Astrocyte (in vitro differentiated cells and primary cell): ENCODE measurements around the gene PCDH12. TPM values are rescaled to one million over a fixed set of nuclear protein-coding genes. Genes with fewer than 3 reads are reported as not detected.

ENCODE experiments used
- DNase-seq: peaks from one replicate; pipeline ENCODE4 v3.0.0-alpha.2; 2010; ENCODE audit warnings: low read depth
- FAIRE-seq: peaks from 2 replicates; lab custom pipeline; 2011; peaks lifted over from hg19 to GRCh38; lab: Jason Lieb, UNC
- H2AFZ ChIP-seq: 2 replicates; pipeline ENCODE4 v1.6.0; 2012; ENCODE audit warnings: low read depth, low read length, inconsistent platforms
- H3K27ac ChIP-seq: 2 replicates; pipeline ENCODE4 v1.5.1; 2011; ENCODE audit warnings: low read depth, low read length, inconsistent platforms
- H3K27me3 ChIP-seq: 2 replicates; pipeline ENCODE4 v1.6.0; 2011; ENCODE audit warnings: low read length, inconsistent platforms; ENCODE audit not compliant: insufficient read depth
- H3K36me3 ChIP-seq: 2 replicates; pipeline ENCODE4 v1.5.1; 2011; ENCODE audit warnings: low read length, inconsistent platforms; ENCODE audit not compliant: insufficient read depth
- H3K4me1 ChIP-seq: 2 replicates; pipeline ENCODE4 v1.5.1; 2011; ENCODE audit warnings: low read length, inconsistent platforms; ENCODE audit not compliant: insufficient read depth
- H3K4me2 ChIP-seq: 2 replicates; pipeline ENCODE4 v1.6.0; 2012; ENCODE audit warnings: low read length, inconsistent platforms
- H3K4me3 ChIP-seq: 2 replicates; pipeline ENCODE4 v1.5.1; 2011; ENCODE audit warnings: low read depth, mild to moderate bottlenecking, low read length, inconsistent platforms; ENCODE audit not compliant: insufficient read depth
- H3K79me2 ChIP-seq: 2 replicates; pipeline ENCODE4 v1.6.0; 2012; ENCODE audit warnings: mild to moderate bottlenecking, low read length, inconsistent platforms; ENCODE audit not compliant: insufficient read depth
- H3K9ac ChIP-seq: 2 replicates; pipeline ENCODE4 v1.6.0; 2012; ENCODE audit warnings: mild to moderate bottlenecking, low read length, inconsistent platforms
- H3K9me3 ChIP-seq: 2 replicates; pipeline ENCODE4 v1.5.1; 2012; ENCODE audit warnings: low read depth, mild to moderate bottlenecking, low read length, inconsistent platforms; ENCODE audit not compliant: insufficient read depth
- H4K20me1 ChIP-seq: 2 replicates; pipeline ENCODE4 v1.6.0; 2012; ENCODE audit warnings: low read length, inconsistent platforms; ENCODE audit not compliant: insufficient read depth
- H3K27ac Mint-ChIP-seq: one replicate; pipeline ENCODE4 v1.8.0; 2021; ENCODE audit warnings: mild to moderate bottlenecking, mixed read lengths; ENCODE audit not compliant: unreplicated experiment
- H3K27me3 Mint-ChIP-seq: one replicate; pipeline ENCODE4 v1.8.0; 2021; ENCODE audit warnings: low read depth, mixed read lengths; ENCODE audit not compliant: unreplicated experiment
- H3K36me3 Mint-ChIP-seq: one replicate; pipeline ENCODE4 v1.8.0; 2021; ENCODE audit warnings: low read depth, mixed read lengths; ENCODE audit not compliant: unreplicated experiment
- H3K4me1 Mint-ChIP-seq: one replicate; pipeline ENCODE4 v1.8.0; 2021; ENCODE audit warnings: low read depth, mixed read lengths; ENCODE audit not compliant: unreplicated experiment
- H3K4me3 Mint-ChIP-seq: one replicate; pipeline ENCODE4 v1.8.0; 2021; ENCODE audit warnings: mild to moderate bottlenecking, moderate library complexity, mixed read lengths; ENCODE audit not compliant: unreplicated experiment
- H3K9me3 Mint-ChIP-seq: one replicate; pipeline ENCODE4 v1.8.0; 2021; ENCODE audit warnings: mild to moderate bottlenecking, mixed read lengths; ENCODE audit not compliant: unreplicated experiment
- EZH2 ChIP-seq: IDR thresholded peaks from 2 replicates; pipeline ENCODE4 v1.6.1; 2012; ENCODE audit warnings: mild to moderate bottlenecking, low read length, inconsistent platforms; ENCODE audit not compliant: insufficient read depth
- total RNA-seq: library from RNA; stranded (reverse); gene quantifications from 2 replicates; pipeline ENCODE4 v1.2.1, GENCODE V29; 2021
- TF ChIP-seq, protein P1 (sequence below): IDR thresholded peaks from 2 replicates; pipeline ENCODE4 v1.5.1; 2011; ENCODE audit warnings: low read depth, mild to moderate bottlenecking, inconsistent platforms, low read length, moderate library complexity; ENCODE audit not compliant: insufficient read depth

PCDH12 gene
- total RNA-seq, 1 donor from 2014 or later: 0.02 TPM

GRCh38 chr5:141947316-141947715 lies 10.7 kb downstream of the PCDH12 start:
- Histone ChIP-seq H3K36me3 (no peaks in the 10 kb centered on the region), H3K4me2 (no peak overlapping the region), H2AFZ (no peak overlapping the region), H3K79me2 (no peaks in the 10 kb centered on the region), H4K20me1 (no peaks in the 10 kb centered on the region), H3K27me3 (peaks cover 8% of the 10 kb centered on the region), H3K27ac (no peak overlapping the region), H3K4me1 (no peaks in the 10 kb centered on the region), H3K9ac (no peak overlapping the region), H3K4me3 (no peak overlapping the region), H3K9me3 (no peaks in the 10 kb centered on the region)
- H3K4me3 Mint-ChIP-seq: no peak overlapping the region
- peaks cover 2% of the 10 kb centered on the region for H3K36me3 Mint-ChIP-seq
- DNase-seq: no peak
- H3K27me3 Mint-ChIP-seq: peaks cover 23% of the 10 kb centered on the region
- H3K27ac Mint-ChIP-seq: no peak overlapping the region
- no peaks in the 10 kb centered on the region for H3K9me3 Mint-ChIP-seq
- no peak for TF ChIP-seq EZH2
- TF ChIP-seq, protein P1, sequence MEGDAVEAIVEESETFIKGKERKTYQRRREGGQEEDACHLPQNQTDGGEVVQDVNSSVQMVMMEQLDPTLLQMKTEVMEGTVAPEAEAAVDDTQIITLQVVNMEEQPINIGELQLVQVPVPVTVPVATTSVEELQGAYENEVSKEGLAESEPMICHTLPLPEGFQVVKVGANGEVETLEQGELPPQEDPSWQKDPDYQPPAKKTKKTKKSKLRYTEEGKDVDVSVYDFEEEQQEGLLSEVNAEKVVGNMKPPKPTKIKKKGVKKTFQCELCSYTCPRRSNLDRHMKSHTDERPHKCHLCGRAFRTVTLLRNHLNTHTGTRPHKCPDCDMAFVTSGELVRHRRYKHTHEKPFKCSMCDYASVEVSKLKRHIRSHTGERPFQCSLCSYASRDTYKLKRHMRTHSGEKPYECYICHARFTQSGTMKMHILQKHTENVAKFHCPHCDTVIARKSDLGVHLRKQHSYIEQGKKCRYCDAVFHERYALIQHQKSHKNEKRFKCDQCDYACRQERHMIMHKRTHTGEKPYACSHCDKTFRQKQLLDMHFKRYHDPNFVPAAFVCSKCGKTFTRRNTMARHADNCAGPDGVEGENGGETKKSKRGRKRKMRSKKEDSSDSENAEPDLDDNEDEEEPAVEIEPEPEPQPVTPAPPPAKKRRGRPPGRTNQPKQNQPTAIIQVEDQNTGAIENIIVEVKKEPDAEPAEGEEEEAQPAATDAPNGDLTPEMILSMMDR: no peak
- no peak for FAIRE-seq
- peaks cover 7% of the 10 kb centered on the region for H3K4me1 Mint-ChIP-seq

- Histone ChIP-seq H3K9me3 (no peaks in the 10 kb centered on the region), H3K27ac (no peak overlapping the region), H3K4me1 (peaks cover 6% of the 10 kb centered on the region), H3K79me2 (no peaks in the 10 kb centered on the region), H4K20me1 (no peaks in the 10 kb centered on the region), H2AFZ (peak overlapping the region; percentile 50), H3K36me3 (no peaks in the 10 kb centered on the region), H3K9ac (no peak overlapping the region), H3K27me3 (peaks cover 8% of the 10 kb centered on the region), H3K4me3 (no peak overlapping the region), H3K4me2 (peak overlapping the region; percentile 35)
- TF ChIP-seq, protein P1: no peak
- no peak for TF ChIP-seq EZH2
- peaks cover 15% of the 10 kb centered on the region for H3K27me3 Mint-ChIP-seq
- peaks cover 13% of the 10 kb centered on the region for H3K4me1 Mint-ChIP-seq
- no peaks in the 10 kb centered on the region for H3K9me3 Mint-ChIP-seq
- no peak for DNase-seq
- H3K27ac Mint-ChIP-seq: no peak overlapping the region
- H3K4me3 Mint-ChIP-seq: no peak overlapping the region
- H3K36me3 Mint-ChIP-seq: peaks cover 7% of the 10 kb centered on the region
- FAIRE-seq: no peak
Measured at GRCh38 chr5:141945511-141946051, 12.4 kb downstream of the PCDH12 start.

DNA sequence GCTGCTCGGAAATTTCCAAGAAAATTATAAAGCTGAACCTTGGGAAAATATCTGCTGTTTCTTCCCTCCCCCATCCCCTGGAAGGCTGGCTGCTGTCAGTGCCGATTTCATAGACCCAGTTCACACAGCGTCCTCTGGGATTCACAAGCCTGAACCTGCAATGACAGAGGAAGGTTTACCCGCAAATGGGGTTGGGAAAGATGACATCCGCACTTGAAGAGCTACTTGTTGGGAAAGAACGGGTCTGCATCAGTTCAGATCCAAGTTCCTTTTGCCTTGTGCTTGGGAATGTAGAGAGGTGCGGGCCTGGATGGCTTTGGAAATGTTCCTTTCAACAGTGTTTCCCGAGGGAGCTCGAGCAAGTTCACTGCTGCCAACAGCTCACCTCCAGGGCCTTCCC lies 13.9 kb downstream of the PCDH12 start:
- Mint-ChIP-seq H3K27me3 (peaks cover 6% of the 10 kb centered on the region), H3K27ac (no peak overlapping the region), H3K4me1 (peaks cover 13% of the 10 kb centered on the region), H3K9me3 (peaks cover 2% of the 10 kb centered on the region), H3K36me3 (peaks cover 13% of the 10 kb centered on the region), H3K4me3 (no peak overlapping the region)
- no peak overlapping the region for H3K9ac ChIP-seq
- no peak for TF ChIP-seq EZH2
- TF ChIP-seq, protein P1: no peak
- no peaks in the 10 kb centered on the region for H3K79me2 ChIP-seq
- no peaks in the 10 kb centered on the region for H3K9me3 ChIP-seq
- no peak overlapping the region for H2AFZ ChIP-seq
- H3K4me3 ChIP-seq: no peak overlapping the region
- no peak for FAIRE-seq
- no peaks in the 10 kb centered on the region for H4K20me1 ChIP-seq
- no peak overlapping the region for H3K27ac ChIP-seq
- H3K36me3 ChIP-seq: no peaks in the 10 kb centered on the region
- H3K4me2 ChIP-seq: no peak overlapping the region
- peaks cover 8% of the 10 kb centered on the region for H3K27me3 ChIP-seq
- no peak for DNase-seq
- H3K4me1 ChIP-seq: peaks cover 6% of the 10 kb centered on the region
